T-cell (primary cell): ENCODE measurements around the gene COL26A1. TPM values are rescaled to one million over a fixed set of nuclear protein-coding genes. Genes with fewer than 3 reads are reported as not detected.
"Not testable (repeated sequence)": the region's sequence is repeated elsewhere in the genome, so short reads cannot be mapped to it uniquely, and the experiment has no call there.

Experiments used
- ATAC-seq, 4 experiments: fragments of 200-7000 bp in 3 of 4; fragments of 150-1000 bp in 1 of 4; cut with Tn5 transposase; replicated peaks in 1 of 4; 1 replicate in 3 of 4; 2 replicates in 1 of 4; pipeline ENCODE4 v1.10.0; 2021; ENCODE audit warnings: moderate library complexity in 3 of 4, mild to moderate bottlenecking in 2 of 4, moderate number of reproducible peaks in 1 of 4
- CTCF ChIA-PET, 2 donors: fragments of 300-600 bp; sonication (Branson Sonifier 250); formaldehyde crosslinking; loops; one replicate each; lab custom pipeline; 2022; ENCODE audit warnings: antibody characterized with exemption in 2 of 2; lab: Charles Lee
- POLR2A ChIA-PET, 2 donors: fragments of 300-600 bp; sonication (Branson Sonifier 250); formaldehyde crosslinking; loops; one replicate each; lab custom pipeline; 2022; ENCODE audit warnings: antibody characterized with exemption in 2 of 2; lab: Charles Lee
- DNase-seq, 35 experiments: peaks; one replicate each; pipeline versions ENCODE4 v3.0.0 to v3.0.0-alpha.2; 2013 to 2023
- H3K27ac ChIP-seq: one replicate; pipeline ENCODE4 v1.5.1; 2013; ENCODE audit warnings: low read length
- H3K27me3 ChIP-seq, 2 experiments: replicated peaks in 1 of 2; 1 replicate in 1 of 2; 2 replicates in 1 of 2; pipeline versions ENCODE4 v1.6.1 to v1.7.0; 2013; ENCODE audit warnings: low read length in 1 of 2, mixed read lengths in 1 of 2; ENCODE audit not compliant: control insufficient read depth in 2 of 2, insufficient read depth in 2 of 2; ENCODE audit errors: extremely low read depth in 1 of 2
- H3K36me3 ChIP-seq, 2 donors: 1 replicate in 1 of 2; 2 replicates in 1 of 2; pipeline versions ENCODE4 v1.6.1 to v1.7.0; 2013; ENCODE audit warnings: low read length in 1 of 2; ENCODE audit not compliant: control insufficient read depth in 2 of 2, insufficient read depth in 1 of 2; ENCODE audit errors: extremely low read depth in 1 of 2
- H3K4me1 ChIP-seq, 2 experiments: 1 replicate in 1 of 2; 2 replicates in 1 of 2; pipeline versions ENCODE4 v1.6.1 to v1.7.0; 2013; ENCODE audit warnings: low read length in 2 of 2, mixed read lengths in 1 of 2; ENCODE audit not compliant: insufficient read depth in 2 of 2, control insufficient read depth in 1 of 2; ENCODE audit errors: extremely low read depth in 1 of 2
- H3K4me3 ChIP-seq, 2 donors: 1 replicate in 1 of 2; 2 replicates in 1 of 2; pipeline versions ENCODE4 v1.5.1 to v1.7.0; 2013; ENCODE audit warnings: mild to moderate bottlenecking in 2 of 2, low read length in 1 of 2, moderate library complexity in 1 of 2; ENCODE audit not compliant: control insufficient read depth in 1 of 2; ENCODE audit errors: extremely low read depth in 1 of 2
- H3K9me3 ChIP-seq: 2 replicates; pipeline ENCODE4 v1.7.0; 2013
- H3K27ac Mint-ChIP-seq, 2 donors: one replicate each; pipeline ENCODE4 v1.8.0; 2020 to 2021; ENCODE audit warnings: mild to moderate bottlenecking in 2 of 2, mixed read lengths in 2 of 2
- H3K27me3 Mint-ChIP-seq, 2 donors: one replicate each; pipeline ENCODE4 v1.8.0; 2021 to 2022; ENCODE audit warnings: mixed read lengths in 2 of 2
- H3K36me3 Mint-ChIP-seq: one replicate; pipeline ENCODE4 v1.8.0; 2021; ENCODE audit warnings: mixed read lengths
- H3K4me1 Mint-ChIP-seq, 3 donors: one replicate each; pipeline ENCODE4 v1.8.0; 2020 to 2022; ENCODE audit warnings: mixed read lengths in 3 of 3, mild to moderate bottlenecking in 1 of 3
- H3K4me3 Mint-ChIP-seq, 3 donors: one replicate each; pipeline ENCODE4 v1.8.0; 2020 to 2022; ENCODE audit warnings: mild to moderate bottlenecking in 3 of 3, mixed read lengths in 3 of 3, moderate library complexity in 3 of 3
- H3K9me3 Mint-ChIP-seq, 3 donors: one replicate each; pipeline ENCODE4 v1.8.0; 2020 to 2022; ENCODE audit warnings: mixed read lengths in 3 of 3
- WGBS: methylation state at CpG from one replicate; pipeline ENCODE4 v1.1.5; 2013; ENCODE audit warnings: missing lambda C conversion rate; ENCODE audit not compliant: insufficient coverage; 5-methylcytosine and 5-hydroxymethylcytosine counted together
- total RNA-seq, 35 experiments: library from RNA in 6 of 35; stranded (reverse) in 6 of 35; fragments of 120-200 nt in 1 of 35; gene quantifications; one replicate each; pipeline versions ENCODE4 v1.2.1 to v1.2.4 and lab custom pipeline; 2013 to 2026

The COL26A1 gene
- total RNA-seq, 5 donors from 2014 or later (not counting 1 experiment from before 2014, with no cell fraction given), result 0.09 TPM; not detected in 4

GRCh38 chr7:101490439-101490838, 127.8 kb downstream of the COL26A1 start:
- H3K9me3 ChIP-seq, H3K9me3 Mint-ChIP-seq, ATAC-seq, H3K36me3 ChIP-seq, H3K4me1 ChIP-seq, H3K4me1 Mint-ChIP-seq, DNase-seq, CTCF ChIA-PET, H3K27ac ChIP-seq, H3K36me3 Mint-ChIP-seq, POLR2A ChIA-PET, H3K4me3 ChIP-seq, H3K4me3 Mint-ChIP-seq, H3K27ac Mint-ChIP-seq: not testable (repeated sequence)
- peaks cover 0 to 33% of the 10 kb centered on the region in 2 experiments for H3K27me3 ChIP-seq
- peaks cover 4 to 10% of the 10 kb centered on the region in 2 donors for H3K27me3 Mint-ChIP-seq
- WGBS, result 73% methylated on average over 7 of the region's 9 CpGs

DNA sequence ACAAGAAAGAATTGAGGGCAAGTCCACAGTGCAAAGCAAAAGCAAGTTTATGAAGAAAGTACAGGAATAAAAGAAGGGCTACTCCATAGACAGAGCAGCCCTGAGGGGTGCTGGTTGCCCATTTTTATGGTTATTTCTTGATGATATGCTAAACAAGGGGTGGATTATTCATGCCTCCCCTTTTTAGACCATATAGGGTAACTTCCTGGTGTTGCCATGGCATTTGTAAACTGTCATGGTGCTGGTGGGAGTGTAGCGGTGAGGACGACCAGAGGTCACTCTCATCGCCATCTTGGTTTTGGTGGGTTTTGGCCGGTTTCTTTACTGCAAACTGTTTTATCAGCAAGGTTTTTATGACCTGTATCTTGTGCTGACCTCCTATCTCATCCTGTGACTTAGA, 128.8 kb downstream of the COL26A1 start:
- H3K36me3 Mint-ChIP-seq, H3K4me3 ChIP-seq, H3K27ac Mint-ChIP-seq, POLR2A ChIA-PET, H3K27ac ChIP-seq, H3K4me3 Mint-ChIP-seq, CTCF ChIA-PET, H3K9me3 Mint-ChIP-seq, ATAC-seq, H3K36me3 ChIP-seq, H3K4me1 Mint-ChIP-seq, DNase-seq, H3K4me1 ChIP-seq, H3K9me3 ChIP-seq: not testable (repeated sequence)
- peaks cover 4 to 10% of the 10 kb centered on the region in 2 donors for H3K27me3 Mint-ChIP-seq
- peaks cover 0 to 29% of the 10 kb centered on the region in 2 experiments for H3K27me3 ChIP-seq
- no CpG with 5 or more reads among the region's 4 CpGs for WGBS

GRCh38 chr7:101494602-101495329, 132.1 kb downstream of the COL26A1 start:
- Histone ChIP-seq H3K27me3 (peaks cover 0 to 20% of the 10 kb centered on the region in 2 experiments), H3K36me3 (no peaks in the 10 kb centered on the region), H3K27ac (no peak overlapping the region), H3K9me3 (no peaks in the 10 kb centered on the region), H3K4me1 (no peaks in the 10 kb centered on the region), H3K4me3 (no peak overlapping the region)
- no peak for DNase-seq
- ChIA-PET POLR2A (no interaction called here), CTCF (no interaction called here)
- no peaks in the 10 kb centered on the region for H3K36me3 Mint-ChIP-seq
- no peaks in the 10 kb centered on the region for H3K9me3 Mint-ChIP-seq
- H3K27ac Mint-ChIP-seq, result no peak overlapping the region
- no peak for ATAC-seq
- no peak overlapping the region for H3K4me3 Mint-ChIP-seq
- peaks cover 4 to 6% of the 10 kb centered on the region in 2 donors for H3K27me3 Mint-ChIP-seq
- WGBS, result 69% methylated on average over 4 of the region's 15 CpGs
- no peaks in the 10 kb centered on the region for H3K4me1 Mint-ChIP-seq

DNA sequence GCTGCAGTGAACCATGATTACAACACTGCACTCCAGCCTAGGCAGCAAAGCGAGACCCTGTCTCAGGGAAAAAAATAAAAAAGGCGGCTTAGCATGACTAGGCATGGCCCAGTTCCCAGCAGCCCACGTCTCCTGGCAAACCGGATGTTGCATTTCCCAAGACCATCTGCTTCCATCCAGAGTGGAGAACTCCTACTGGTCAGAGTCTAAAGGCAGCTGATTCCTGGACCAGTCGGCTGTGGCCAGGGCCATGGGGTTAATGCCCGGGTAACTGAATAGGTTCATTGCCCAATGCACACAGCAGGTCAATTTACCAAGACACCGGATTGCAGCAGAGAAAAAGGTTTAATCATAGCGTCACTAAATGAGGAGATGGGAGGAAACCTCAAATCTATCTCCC, 133.3 kb downstream of the COL26A1 start:
- Mint-ChIP-seq H3K9me3 (no peaks in the 10 kb centered on the region), H3K4me3 (no peak overlapping the region), H3K36me3 (no peaks in the 10 kb centered on the region), H3K27me3 (peaks cover 4 to 6% of the 10 kb centered on the region in 2 donors), H3K4me1 (no peaks in the 10 kb centered on the region), H3K27ac (no peak overlapping the region)
- Histone ChIP-seq H3K4me1 (no peaks in the 10 kb centered on the region), H3K27me3 (peaks cover 0 to 15% of the 10 kb centered on the region in 2 experiments), H3K9me3 (no peaks in the 10 kb centered on the region), H3K4me3 (no peak overlapping the region), H3K27ac (no peak overlapping the region), H3K36me3 (no peaks in the 10 kb centered on the region)
- ATAC-seq, result no peak
- 98% methylated on average over 5 of the region's 8 CpGs for WGBS
- no peak for DNase-seq
- CTCF ChIA-PET, result no interaction called here
- POLR2A ChIA-PET, result no interaction called here

- no peak overlapping the region for H3K4me3 ChIP-seq
- no peaks in the 10 kb centered on the region for H3K27me3 Mint-ChIP-seq
- no peaks in the 10 kb centered on the region for H3K9me3 ChIP-seq
- peaks cover 0 to 9% of the 10 kb centered on the region in 2 experiments for H3K27me3 ChIP-seq
- H3K27ac Mint-ChIP-seq, result no peak overlapping the region
- WGBS, result 72% methylated on average over 2 of the region's 2 CpGs
- DNase-seq (no peak), ATAC-seq (no peak)
- no peak overlapping the region for H3K27ac ChIP-seq
- H3K4me3 Mint-ChIP-seq, result no peak overlapping the region
- H3K36me3 ChIP-seq, result no peaks in the 10 kb centered on the region
- CTCF ChIA-PET, result interaction anchor here in 1 of 2 donors (0.7 to 1.0 kb wide), 2 partner anchors 11 to 42 kb away, joined by 4 to 6 read pairs; no protein-coding TSS in a partner anchor
- H3K4me1 Mint-ChIP-seq, result peaks cover 0 to 4% (median 0%) of the 10 kb centered on the region in 3 donors
- no peaks in the 10 kb centered on the region for H3K4me1 ChIP-seq
- no peaks in the 10 kb centered on the region for H3K36me3 Mint-ChIP-seq
- POLR2A ChIA-PET, result no interaction called here
- no peaks in the 10 kb centered on the region for H3K9me3 Mint-ChIP-seq
Observed at GRCh38 chr7:101501351-101501750, 138.7 kb downstream of the COL26A1 start.

- H3K4me3 Mint-ChIP-seq, result no peak overlapping the region
- H3K27me3 Mint-ChIP-seq, result peaks cover 0 to 7% of the 10 kb centered on the region in 2 donors
- peak in 1 of 4 experiments; percentile 13 for ATAC-seq
- H3K4me3 ChIP-seq, result no peak overlapping the region
- no peak for DNase-seq
- H3K4me1 Mint-ChIP-seq, result peaks cover 2 to 5% (median 5%) of the 10 kb centered on the region in 3 donors
- POLR2A ChIA-PET, result no interaction called here
- WGBS, result 75% methylated on average over 8 of the region's 9 CpGs
- no peaks in the 10 kb centered on the region for H3K36me3 ChIP-seq
- CTCF ChIA-PET, result no interaction called here
- H3K27ac ChIP-seq, result no peak overlapping the region
- H3K27me3 ChIP-seq, result peaks cover 0 to 13% of the 10 kb centered on the region in 2 experiments
- peaks cover 0 to 5% of the 10 kb centered on the region in 2 experiments for H3K4me1 ChIP-seq
- no peaks in the 10 kb centered on the region for H3K9me3 ChIP-seq
- H3K9me3 Mint-ChIP-seq, result no peaks in the 10 kb centered on the region
- no peak overlapping the region for H3K27ac Mint-ChIP-seq
- H3K36me3 Mint-ChIP-seq, result no peaks in the 10 kb centered on the region
Observed at GRCh38 chr7:101502466-101503098, 139.9 kb downstream of the COL26A1 start.
